Sigmoid colon (tissue), 4 donors: ENCODE measurements around the gene C14orf119.

Source experiments
- EP300 ChIP-seq, 4 donors: sonication (generic); formaldehyde crosslinking; IDR thresholded peaks; one replicate each; pipeline ENCODE4 v1.6.1; 2017; ENCODE audit warnings: antibody characterized with exemption in 4 of 4
- POLR2A ChIP-seq, 2 donors: fragments of 450-650 bp; IDR thresholded peaks; one replicate each; pipeline ENCODE4 v1.6.1; 2016; ENCODE audit warnings: antibody characterized with exemption in 2 of 2, mild to moderate bottlenecking in 2 of 2, moderate library complexity in 2 of 2
- POLR2AphosphoS5 ChIP-seq, 4 donors: sonication (generic); formaldehyde crosslinking; IDR thresholded peaks; one replicate each; pipeline ENCODE4 v1.6.1; 2017; ENCODE audit warnings: antibody characterized with exemption in 4 of 4
- TF ChIP-seq, protein P1 (sequence below), 4 experiments: fragments of 450-650 bp in 3 of 4; fragments of 200-600 bp in 1 of 4; IDR thresholded peaks; one replicate each; pipeline ENCODE4 v1.5.1; 2016 to 2019; ENCODE audit warnings: antibody characterized with exemption in 4 of 4, mild to moderate bottlenecking in 3 of 4, moderate library complexity in 2 of 4

DNA sequence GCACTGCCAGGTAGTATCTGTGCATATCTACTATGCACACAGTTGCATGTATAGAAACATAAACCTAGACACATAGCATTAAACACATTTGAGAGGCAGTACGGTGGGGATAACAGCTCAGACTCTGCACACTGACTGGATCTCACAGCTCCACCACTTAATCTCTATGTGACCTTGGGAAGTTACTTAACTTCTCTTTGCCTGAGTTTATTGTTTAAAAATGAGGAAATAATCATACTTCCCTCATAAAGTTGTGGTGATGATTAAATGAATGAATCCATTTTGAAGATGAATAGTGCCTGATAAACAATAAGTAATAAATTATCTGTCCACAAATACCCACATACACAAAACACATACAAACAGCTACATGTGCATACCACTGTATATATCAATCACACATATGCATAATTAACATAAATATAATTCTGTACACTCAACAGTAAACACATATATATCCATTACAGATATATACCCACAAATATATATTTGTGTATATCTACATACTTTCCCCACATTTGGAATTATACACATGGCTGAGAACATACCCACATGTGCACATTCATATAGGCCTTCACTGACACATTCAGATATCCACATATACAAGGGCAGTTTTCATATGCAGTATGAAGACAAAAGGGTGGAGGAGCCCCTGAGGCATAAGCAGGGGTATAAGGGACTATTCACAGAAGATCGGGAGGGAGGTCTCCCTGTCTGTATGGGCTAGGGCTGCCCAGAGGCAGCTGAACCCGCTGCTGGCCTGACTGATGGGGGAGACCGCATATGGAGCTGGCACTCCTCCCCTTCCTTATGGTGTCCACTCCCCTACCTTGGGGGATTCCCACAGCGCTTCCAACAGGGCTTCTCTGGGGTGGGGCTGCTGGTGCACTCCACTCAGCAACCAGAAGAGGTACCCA is 43.9 kb upstream of the C14orf119 start:
- TF ChIP-seq, protein P1, sequence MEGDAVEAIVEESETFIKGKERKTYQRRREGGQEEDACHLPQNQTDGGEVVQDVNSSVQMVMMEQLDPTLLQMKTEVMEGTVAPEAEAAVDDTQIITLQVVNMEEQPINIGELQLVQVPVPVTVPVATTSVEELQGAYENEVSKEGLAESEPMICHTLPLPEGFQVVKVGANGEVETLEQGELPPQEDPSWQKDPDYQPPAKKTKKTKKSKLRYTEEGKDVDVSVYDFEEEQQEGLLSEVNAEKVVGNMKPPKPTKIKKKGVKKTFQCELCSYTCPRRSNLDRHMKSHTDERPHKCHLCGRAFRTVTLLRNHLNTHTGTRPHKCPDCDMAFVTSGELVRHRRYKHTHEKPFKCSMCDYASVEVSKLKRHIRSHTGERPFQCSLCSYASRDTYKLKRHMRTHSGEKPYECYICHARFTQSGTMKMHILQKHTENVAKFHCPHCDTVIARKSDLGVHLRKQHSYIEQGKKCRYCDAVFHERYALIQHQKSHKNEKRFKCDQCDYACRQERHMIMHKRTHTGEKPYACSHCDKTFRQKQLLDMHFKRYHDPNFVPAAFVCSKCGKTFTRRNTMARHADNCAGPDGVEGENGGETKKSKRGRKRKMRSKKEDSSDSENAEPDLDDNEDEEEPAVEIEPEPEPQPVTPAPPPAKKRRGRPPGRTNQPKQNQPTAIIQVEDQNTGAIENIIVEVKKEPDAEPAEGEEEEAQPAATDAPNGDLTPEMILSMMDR (IDR thresholded peaks at IDR 0.05), result no peak
- TF ChIP-seq POLR2AphosphoS5 (IDR thresholded peaks at IDR 0.05), result no peak
- TF ChIP-seq POLR2A (IDR thresholded peaks at IDR 0.05), result no peak
- TF ChIP-seq EP300 (IDR thresholded peaks at IDR 0.05), result no peak
